HG03139 (cell line): ENCODE data around the gene PIGP.
"Not testable (repeated sequence)": the region's sequence is repeated elsewhere in the genome, so short reads cannot be mapped to it uniquely, and the experiment has no call there.

Experiments used
- ATAC-seq: cut with Tn5 transposase; IDR thresholded peaks from one replicate; pipeline ENCODE4 v1.9.1; 2021; ENCODE audit not compliant: unreplicated experiment

PIGP gene

DNA sequence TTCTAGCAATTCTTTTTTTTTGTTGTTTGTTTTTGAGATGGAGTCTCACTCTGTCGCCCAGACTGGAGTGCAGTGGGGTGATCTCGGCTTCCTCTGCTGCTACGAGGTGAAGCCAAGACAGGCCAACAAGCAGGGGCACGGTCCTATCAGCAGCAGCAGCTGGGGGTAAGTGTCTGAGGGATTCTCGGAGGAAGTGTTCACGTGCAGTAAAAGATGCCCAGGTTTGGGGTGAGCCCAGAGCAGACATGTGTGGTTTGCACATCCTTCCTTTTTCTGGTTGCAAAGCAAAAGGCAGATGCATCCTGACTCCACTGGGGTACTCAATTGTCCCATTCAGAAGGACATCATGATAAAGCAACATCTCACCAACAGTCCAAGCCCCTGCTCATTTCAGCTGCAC, 27.7 kb downstream of the PIGP start:
- ATAC-seq: no peak

DNA sequence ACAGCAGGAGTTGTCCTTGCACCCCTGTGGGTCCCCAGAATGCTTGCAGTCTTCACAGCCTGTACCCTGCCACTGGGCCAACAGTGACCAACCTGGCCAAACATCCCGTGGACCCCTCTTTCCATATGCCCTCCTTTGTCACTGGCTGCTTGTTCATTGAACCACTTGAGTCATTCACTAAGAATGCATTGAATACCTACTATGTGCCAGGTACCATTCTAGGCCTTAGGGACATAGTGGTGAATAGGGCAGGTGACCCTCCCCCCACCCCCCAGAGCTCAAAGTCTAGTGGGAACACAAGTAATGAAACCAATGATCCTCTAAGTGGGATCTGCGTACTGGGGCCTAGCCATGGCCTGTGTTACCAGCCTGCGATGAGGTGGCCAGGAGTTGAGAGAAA, 28.2 kb downstream of the PIGP start:
- no peak for ATAC-seq

DNA sequence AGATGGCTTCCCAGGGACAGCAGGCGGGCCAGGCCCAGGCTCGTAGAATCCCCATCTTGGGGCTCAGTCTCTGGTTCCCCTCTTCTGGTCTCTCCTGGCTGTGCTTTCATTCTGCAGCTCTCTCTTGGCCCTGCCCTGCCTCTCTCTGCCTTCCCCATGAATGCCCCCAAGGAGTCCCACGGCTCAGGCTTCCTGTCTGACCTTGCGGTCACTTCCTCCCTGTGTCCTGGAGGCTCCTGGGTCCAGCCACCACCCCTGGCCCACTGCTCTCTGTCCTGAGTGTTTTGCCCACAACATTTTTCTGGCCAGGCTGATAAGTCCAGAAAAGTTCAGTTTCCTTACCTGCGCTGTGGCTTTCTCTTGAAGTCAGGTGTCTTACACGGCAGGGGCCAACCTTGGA, 29.1 kb downstream of the PIGP start:
- ATAC-seq: no peak

DNA sequence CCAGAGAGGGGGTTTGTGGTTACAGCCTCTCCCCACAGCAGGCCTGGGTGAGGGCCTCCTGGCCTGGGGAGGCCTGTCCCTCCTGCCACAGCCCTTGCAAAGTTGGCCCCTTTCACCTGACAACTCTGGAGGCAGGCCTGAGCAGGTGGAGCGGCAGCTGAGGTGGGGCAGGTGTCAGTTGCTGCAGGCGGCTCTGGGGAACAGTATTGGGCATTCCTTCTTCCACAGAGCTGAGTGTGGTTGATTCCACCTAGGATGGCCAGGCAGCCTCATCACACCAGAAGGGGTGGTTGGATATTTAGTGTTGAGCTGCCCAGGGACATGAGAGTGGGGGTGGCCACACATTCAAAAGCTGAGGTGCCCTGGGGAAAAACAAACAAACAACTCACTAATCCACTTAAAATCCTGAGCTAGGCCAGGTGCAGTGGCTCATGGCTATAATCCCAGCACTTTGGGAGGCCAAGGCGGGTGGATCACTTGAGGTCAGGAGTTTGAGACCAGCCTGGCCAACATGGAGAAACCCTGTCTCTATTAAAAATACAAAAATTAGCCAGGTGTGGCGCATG, 31.1 kb downstream of the PIGP start:
- no peak for ATAC-seq

DNA sequence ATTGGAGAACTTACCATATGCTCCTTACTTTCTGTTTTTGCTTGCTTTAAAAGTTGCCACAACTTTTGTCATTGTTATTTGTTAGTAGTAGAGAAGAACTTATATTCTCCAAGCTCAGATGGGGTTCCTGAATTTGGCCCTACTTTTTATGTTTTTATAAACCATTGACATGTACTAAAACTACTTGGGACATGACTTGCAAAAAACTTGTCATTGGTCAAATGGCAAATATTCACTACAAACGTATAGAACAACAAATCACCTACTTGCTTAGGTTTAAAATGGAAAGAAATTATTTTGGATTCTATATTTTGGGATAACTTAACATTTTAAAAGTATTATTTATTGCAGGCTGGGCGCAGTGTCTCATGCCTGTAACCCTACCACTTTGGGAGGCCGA, 32.7 kb downstream of the PIGP start:
- ATAC-seq: no peak

DNA sequence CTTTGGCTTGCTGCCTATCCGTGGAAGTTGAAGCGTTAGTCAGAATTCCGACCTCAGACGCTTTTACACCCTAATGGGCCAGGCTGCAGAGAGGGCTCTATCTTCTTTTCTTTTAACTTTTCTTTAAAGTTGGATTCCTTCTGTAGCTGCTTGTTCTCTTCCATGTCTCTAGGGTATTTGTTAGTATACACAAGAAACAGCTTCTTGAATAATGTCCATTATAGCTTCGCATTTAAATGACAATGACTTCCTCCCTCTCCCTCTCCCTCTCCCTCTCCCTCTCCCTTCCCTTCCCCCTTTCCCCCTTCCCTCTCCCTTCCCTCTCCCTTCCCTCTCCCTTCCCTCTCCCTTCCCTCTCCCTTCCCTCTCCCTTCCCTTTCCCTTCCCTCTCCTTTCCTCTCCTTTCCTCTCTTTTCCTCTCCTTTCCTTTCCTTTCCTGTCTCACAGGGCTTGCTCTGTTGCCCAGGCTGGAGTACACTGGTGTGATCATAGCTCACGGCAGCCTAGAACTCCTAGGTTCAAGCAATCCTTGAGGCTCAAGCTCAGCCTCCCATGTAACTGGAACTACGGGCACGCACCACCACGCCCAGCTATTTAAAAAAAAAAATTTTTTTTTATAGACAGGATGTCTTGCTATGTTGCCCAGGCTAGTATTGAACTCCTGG, 33.3 kb downstream of the PIGP start:
- ATAC-seq: no peak

DNA sequence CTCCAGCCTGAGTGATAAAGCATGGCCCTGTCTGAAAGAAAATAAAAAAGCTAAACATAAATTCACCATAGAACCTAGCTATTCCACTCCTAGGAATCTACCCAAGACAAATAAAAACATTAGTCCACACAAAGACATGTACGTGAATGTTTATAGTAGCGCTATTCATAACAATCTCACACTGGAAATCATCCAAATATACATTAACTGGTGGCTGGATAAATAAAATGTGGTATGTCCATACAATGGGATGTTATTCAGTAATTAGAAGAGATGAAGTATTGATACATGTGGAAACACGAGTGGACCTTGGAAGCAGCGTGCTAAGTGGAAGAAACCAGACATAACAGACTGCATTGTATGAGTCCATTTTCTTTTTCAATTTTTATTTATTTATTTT, 36.7 kb downstream of the PIGP start:
- ATAC-seq: no peak

DNA sequence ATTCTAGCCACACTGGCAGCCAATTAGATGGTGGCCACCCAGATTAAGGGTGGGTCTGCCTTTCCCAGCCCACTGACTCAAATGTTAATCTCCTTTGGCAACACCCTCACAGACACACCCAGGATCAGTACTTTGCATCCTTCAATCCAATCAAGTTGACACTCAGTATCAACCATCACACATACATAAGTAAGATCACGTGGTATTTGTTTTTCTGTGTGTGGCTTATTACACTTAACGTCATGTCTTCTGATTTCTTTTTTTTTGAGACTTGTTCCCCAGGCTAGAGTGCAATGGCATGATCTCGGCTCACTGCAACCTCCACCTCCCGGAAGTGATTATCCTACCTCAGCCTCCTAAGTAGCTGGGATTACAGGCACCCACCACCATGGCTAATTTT, 38.5 kb downstream of the PIGP start:
- not testable (repeated sequence) for ATAC-seq

DNA sequence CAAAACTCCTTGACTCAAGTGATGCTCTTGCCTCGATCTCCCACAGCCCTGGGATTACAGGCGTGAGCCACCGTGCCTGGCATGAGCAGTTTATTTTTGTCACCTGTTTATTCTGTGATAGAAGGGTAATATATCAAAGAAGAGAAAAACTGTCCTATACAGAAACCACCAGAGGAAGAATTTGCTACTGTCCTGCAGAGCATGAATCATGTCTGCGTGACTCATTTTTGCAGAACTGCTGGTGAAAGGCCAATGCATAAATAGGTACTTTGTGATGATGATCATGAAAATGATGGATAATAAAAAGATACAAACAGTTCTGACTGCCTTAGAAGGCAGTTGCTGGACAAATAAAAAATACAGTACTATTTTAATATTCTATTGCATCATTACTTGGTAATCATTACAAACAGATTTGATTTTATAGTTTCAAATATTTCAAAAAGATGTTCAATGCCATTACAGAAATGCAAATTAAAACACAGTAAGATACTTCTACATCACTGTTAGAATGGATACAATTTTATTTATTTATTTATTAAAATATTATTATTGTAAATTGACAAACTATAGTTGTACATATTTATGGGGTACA, 39.9 kb downstream of the PIGP start:
- no peak for ATAC-seq

DNA sequence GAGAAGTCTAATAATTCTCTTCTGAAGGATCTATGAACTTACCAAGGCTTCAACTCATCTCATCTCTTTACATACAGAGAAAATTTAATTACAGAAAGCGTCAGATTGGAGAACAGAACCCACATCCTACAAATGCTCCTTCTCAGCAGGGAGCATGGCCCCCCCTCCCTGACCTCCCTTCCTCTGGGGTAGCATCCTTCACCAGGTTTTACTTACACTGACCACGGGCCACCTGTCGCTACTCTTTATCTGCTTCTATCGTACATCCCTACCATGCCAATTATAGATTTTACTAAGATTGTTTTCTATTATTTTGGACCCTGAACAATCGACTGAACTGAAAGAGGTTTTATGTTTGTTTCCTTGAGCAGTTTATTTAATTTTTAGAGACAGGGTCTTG, 40.6 kb downstream of the PIGP start:
- no peak for ATAC-seq

DNA sequence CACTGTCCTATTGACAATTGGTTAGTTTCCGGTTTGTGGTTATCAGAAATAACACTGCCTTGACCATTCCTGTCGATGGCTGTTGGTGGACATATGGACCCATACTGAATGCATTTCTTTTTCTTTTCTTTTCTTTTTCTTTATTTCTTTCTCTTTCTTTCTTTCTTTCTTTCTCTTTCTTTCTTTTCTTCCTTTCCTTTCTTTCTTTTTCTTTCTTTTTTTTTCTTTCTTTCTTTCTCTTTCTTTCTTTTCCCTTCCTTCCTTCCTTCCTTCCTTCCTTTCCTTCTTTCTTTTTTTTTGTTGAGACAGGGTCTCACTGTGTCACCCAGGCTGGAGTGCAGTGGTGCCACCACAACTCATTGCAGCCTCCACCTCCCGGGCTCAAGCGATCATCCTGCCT, 42.0 kb downstream of the PIGP start:
- ATAC-seq: no peak

DNA sequence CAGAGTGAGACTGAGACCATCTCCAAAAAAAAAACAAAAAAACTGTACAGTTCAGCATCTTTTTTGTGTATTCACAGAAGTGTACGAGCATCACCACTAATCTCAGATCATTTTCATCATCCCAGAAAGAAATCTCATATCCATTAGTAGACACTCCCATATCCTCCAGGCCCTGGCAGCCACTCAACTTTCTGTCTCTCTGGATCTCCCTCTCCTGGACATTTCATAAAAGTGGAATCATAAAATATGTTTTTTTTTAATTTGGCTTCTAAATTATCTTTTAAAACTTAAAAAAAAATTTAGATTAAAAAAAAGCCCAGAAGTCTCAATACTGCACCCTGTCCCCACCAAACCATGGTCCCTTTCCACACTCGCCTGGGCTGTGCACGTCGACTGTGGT, 44.3 kb downstream of the PIGP start:
- ATAC-seq: no peak

DNA sequence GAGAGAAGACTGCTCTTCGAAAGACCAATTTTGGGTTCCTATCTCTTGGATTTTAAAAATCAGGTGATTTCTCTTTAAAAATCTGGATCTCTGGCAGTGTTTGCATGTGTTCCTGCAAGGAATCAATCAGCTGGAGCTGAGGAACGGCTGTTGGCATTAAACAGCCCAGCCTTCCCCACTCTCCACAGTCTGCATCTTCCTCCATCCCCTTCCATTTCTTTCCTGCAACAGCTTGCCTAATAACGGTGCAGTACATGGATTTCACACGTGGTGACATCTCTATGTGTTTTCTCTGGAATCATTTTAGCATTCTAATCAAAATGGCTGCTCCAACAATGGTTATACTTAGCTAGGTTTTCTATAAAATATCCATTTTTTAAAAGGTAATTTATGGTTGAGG, 46.4 kb downstream of the PIGP start:
- no peak for ATAC-seq

DNA sequence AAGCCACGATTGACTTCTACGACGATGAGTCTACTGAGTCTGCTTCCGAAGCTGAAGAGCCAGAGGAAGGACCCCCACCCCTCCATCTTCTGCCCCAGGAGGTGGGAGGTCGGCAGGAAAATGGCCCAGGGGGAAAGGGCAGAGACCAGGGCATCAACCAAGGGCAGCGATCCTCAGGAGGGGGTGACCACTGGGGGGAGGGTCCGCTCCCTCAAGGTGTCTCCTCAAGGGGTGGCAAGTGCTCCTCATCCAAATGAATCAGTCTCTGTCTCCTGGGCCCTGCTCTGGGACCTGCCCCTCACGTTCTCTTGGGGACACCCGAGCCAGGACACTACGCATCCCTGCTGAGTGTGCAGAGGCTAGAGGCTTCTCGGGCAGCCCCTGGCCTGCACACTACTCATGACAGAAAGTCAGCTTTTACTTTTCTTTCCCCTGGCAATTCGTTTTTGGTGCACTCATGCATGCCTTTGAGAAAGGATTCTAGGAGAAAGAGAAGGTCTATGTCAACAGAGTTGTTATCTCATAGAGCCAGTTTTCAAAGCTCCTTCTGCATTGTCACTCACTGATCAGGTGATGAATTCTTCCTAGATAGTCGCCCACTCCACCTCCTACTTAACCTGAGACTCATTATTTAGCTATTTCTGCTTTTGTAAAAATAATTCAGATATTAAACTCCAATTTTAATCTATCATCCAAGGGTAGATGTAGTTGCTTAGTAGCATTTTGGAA, 54.8 kb downstream of the PIGP start:
- no peak for ATAC-seq
